HCT116 (cell line): ENCODE data around the gene STXBP5. TPM values are rescaled to one million over a fixed set of nuclear protein-coding genes. Genes with fewer than 3 reads are reported as not detected.

Source experiments
- ATAC-seq: fragments of 200-7000 bp; cut with Tn5 transposase; 2 replicates; pipeline ENCODE4 v1.9.1; 2020; ENCODE audit warnings: mild to moderate bottlenecking, moderate library complexity
- BruUV-seq: library from RNA; stranded (reverse); fragments of 400-500 nt; replicated peaks from 2 replicates; lab custom pipeline; 2021; lab: Mats Ljungman, UMichigan
- CTCF ChIA-PET: fragments of 300-600 bp; sonication (Branson Sonifier 250); formaldehyde crosslinking; loops from one replicate; lab custom pipeline; 2021; ENCODE audit warnings: antibody characterized with exemption; lab: Charles Lee
- POLR2A ChIA-PET: fragments of 300-600, 350-600 bp; sonication (Branson Sonifier 250); formaldehyde crosslinking; loops from one replicate; lab custom pipeline; 2021; ENCODE audit warnings: antibody characterized with exemption; lab: Charles Lee
- RAD21 ChIA-PET, 2 experiments: fragments of 300-600 bp; sonication (Branson Sonifier 250); formaldehyde crosslinking; loops; one replicate each; lab custom pipeline; 2023; ENCODE audit warnings: low total read pairs in 2 of 2; ENCODE audit not compliant: uncharacterized antibody in 2 of 2, unreplicated experiment in 2 of 2, low non-redundant PET in 1 of 2; lab: Charles Lee
- DNase-seq: peaks from one replicate; pipeline ENCODE4 v3.0.0-alpha.2; 2010; ENCODE audit warnings: low read depth, low spot score
- H2AFZ ChIP-seq: fragments of 200-600 bp; shearing (Covaris generic), sonication (generic); 2 replicates; pipeline ENCODE4 v1.6.1; 2017; ENCODE audit warnings: low read depth, mixed run types, mixed read lengths, antibody characterized with exemption, low read length; ENCODE audit not compliant: poor library complexity, severe bottlenecking
- H3K27ac ChIP-seq: 2 replicates; pipeline ENCODE4 v1.5.1; 2012; ENCODE audit warnings: low read depth, low read length
- H3K27me3 ChIP-seq: fragments of 200-600 bp; sonication (generic); 2 replicates; pipeline ENCODE4 v1.6.1; 2016; ENCODE audit warnings: mixed run types, low read length, mixed read lengths; ENCODE audit not compliant: insufficient read depth
- H3K36me3 ChIP-seq, 2 experiments: fragments of 200-500 bp in 1 of 2; fragments of 200-600 bp in 1 of 2; sonication (Bioruptor generic) in 1 of 2; sonication (generic) in 1 of 2; 2 replicates each; pipeline versions ENCODE4 v1.5.1 to v1.6.1; 2014 to 2016; ENCODE audit warnings: low read length in 2 of 2, inconsistent platforms in 1 of 2, mixed read lengths in 1 of 2, mixed run types in 1 of 2; ENCODE audit not compliant: insufficient read depth in 2 of 2, control insufficient read depth in 1 of 2
- H3K4me1 ChIP-seq, 2 experiments: fragments of 200-600 bp in 1 of 2; sonication (generic) in 1 of 2; 2 replicates each; pipeline versions ENCODE4 v1.5.1 to v1.6.1; 2012 to 2017; ENCODE audit warnings: low read length in 2 of 2, inconsistent platforms in 1 of 2, mild to moderate bottlenecking in 1 of 2, mixed read lengths in 1 of 2, mixed run types in 1 of 2, moderate library complexity in 1 of 2; ENCODE audit not compliant: insufficient read depth in 2 of 2, control insufficient read depth in 1 of 2
- H3K4me2 ChIP-seq: fragments of 200-600 bp; sonication (generic); 2 replicates; pipeline ENCODE4 v1.6.1; 2017; ENCODE audit warnings: mixed run types, low read length, mixed read lengths
- H3K4me3 ChIP-seq, 2 experiments: fragments of 200-600 bp in 1 of 2; sonication (generic) in 1 of 2; replicated peaks in 1 of 2; 2 replicates each; pipeline ENCODE4 v1.5.1; 2011 to 2016; ENCODE audit warnings: low read length in 2 of 2, control low read depth in 1 of 2, low read depth in 1 of 2, mild to moderate bottlenecking in 1 of 2, mixed read lengths in 1 of 2, mixed run types in 1 of 2
- H3K79me2 ChIP-seq: fragments of 200-600 bp; sonication (generic); 2 replicates; pipeline ENCODE4 v1.6.1; 2017; ENCODE audit warnings: mild to moderate bottlenecking, mixed run types, low read length, moderate library complexity, mixed read lengths; ENCODE audit not compliant: insufficient read depth
- H3K9ac ChIP-seq: fragments of 200-600 bp; sonication (generic); 2 replicates; pipeline ENCODE4 v1.6.1; 2016; ENCODE audit warnings: low read length, mixed read lengths
- H3K9me2 ChIP-seq: fragments of 200-600 bp; sonication (generic), shearing (Covaris generic); 2 replicates; pipeline ENCODE4 v1.6.1; 2017; ENCODE audit warnings: mixed run types, mild to moderate bottlenecking, moderate library complexity; ENCODE audit not compliant: insufficient read depth
- H3K9me3 ChIP-seq, 2 experiments: fragments of 200-500 bp in 1 of 2; fragments of 200-600 bp in 1 of 2; sonication (Bioruptor generic) in 1 of 2; sonication (generic) in 1 of 2; 2 replicates each; pipeline ENCODE4 v1.6.1; 2014 to 2017; ENCODE audit warnings: low read length in 2 of 2, mixed read lengths in 2 of 2, inconsistent platforms in 1 of 2, low read depth in 1 of 2, mild to moderate bottlenecking in 1 of 2, mixed run types in 1 of 2, moderate library complexity in 1 of 2; ENCODE audit not compliant: control insufficient read depth in 1 of 2, insufficient read depth in 1 of 2
- H4K20me1 ChIP-seq: fragments of 200-600 bp; sonication (generic), shearing (Covaris generic); 2 replicates; pipeline ENCODE4 v1.6.1; 2017; ENCODE audit warnings: mixed run types, mild to moderate bottlenecking, moderate library complexity; ENCODE audit not compliant: insufficient read depth
- CBX3 ChIP-seq: IDR thresholded peaks from 2 replicates; pipeline ENCODE4 v1.6.1; 2012; ENCODE audit warnings: low read depth
- CTCF ChIP-seq, 3 experiments: fragments of 200-600 bp in 1 of 3; sonication (generic) in 1 of 3; IDR thresholded peaks in 2 of 3; conservative IDR thresholded peaks in 1 of 3; 2 replicates each; pipeline ENCODE4 v1.5.1; 2012 to 2017; ENCODE audit warnings: low read depth in 2 of 3, low read length in 2 of 3, antibody characterized with exemption in 1 of 3, borderline replicate concordance in 1 of 3, control low read depth in 1 of 3, mild to moderate bottlenecking in 1 of 3, mixed read lengths in 1 of 3, mixed run types in 1 of 3, moderate library complexity in 1 of 3; ENCODE audit not compliant: insufficient read depth in 1 of 3
- EGR1 ChIP-seq: IDR thresholded peaks from 2 replicates; pipeline ENCODE4 v1.6.1; 2012; ENCODE audit warnings: low read depth
- EZH2 ChIP-seq: fragments of 200-600 bp; sonication (generic); IDR thresholded peaks from 2 replicates; pipeline ENCODE4 v1.6.1; 2017; ENCODE audit warnings: antibody characterized with exemption, mixed run types
- JUND ChIP-seq: IDR thresholded peaks from 2 replicates; pipeline ENCODE4 v1.6.1; 2012
- MAX ChIP-seq: IDR thresholded peaks from 2 replicates; pipeline ENCODE4 v1.6.1; 2012
- POLR2A ChIP-seq: IDR thresholded peaks from 2 replicates; pipeline ENCODE4 v1.7.0; 2011; ENCODE audit warnings: borderline replicate concordance; ENCODE audit not compliant: insufficient read depth, insufficient read length; ENCODE audit errors: extremely low read depth
- RAD21 ChIP-seq: IDR thresholded peaks from 2 replicates; pipeline ENCODE4 v1.6.1; 2012; ENCODE audit warnings: low read depth, mild to moderate bottlenecking
- TCF7L2 ChIP-seq: IDR thresholded peaks from 2 replicates; pipeline ENCODE4 v1.7.0; 2011; ENCODE audit warnings: borderline replicate concordance, inconsistent platforms; ENCODE audit not compliant: insufficient read depth, insufficient read length; ENCODE audit errors: extremely low read depth
- ZNF274 ChIP-seq: fragments of 200-500 bp; sonication (Bioruptor generic); IDR thresholded peaks from 2 replicates; pipeline ENCODE4 v1.6.1; 2014; ENCODE audit warnings: mild to moderate bottlenecking, low read depth, low read length, inconsistent platforms
- intact Hi-C: fragments of 100-400 bp; cut with micrococcal nuclease; formaldehyde crosslinking; loops from 2 replicates; pipeline ENCODE4 v1.10.0; 2022
- total RNA-seq: library from RNA; stranded (reverse); gene quantifications from one replicate; pipeline ENCODE4 v1.2.1, GENCODE V29; 2021; ENCODE audit not compliant: unreplicated experiment
- TF ChIP-seq, protein P1 (sequence below): IDR thresholded peaks from 2 replicates; pipeline ENCODE4 v1.6.1; 2012
- TF ChIP-seq, protein P2 (sequence below): IDR thresholded peaks from 2 replicates; pipeline ENCODE4 v1.6.1; 2011; ENCODE audit warnings: mild to moderate bottlenecking, low read length, moderate library complexity; ENCODE audit not compliant: insufficient replicate concordance; ENCODE audit errors: extremely low read depth

STXBP5 gene
- total RNA-seq, 1 experiment from 2014 or later = 12.6 TPM

GRCh38 chr6:147218797-147219196 is 14.6 kb downstream of the STXBP5 start:
- no peak for DNase-seq
- TF ChIP-seq JUND = no peak
- no peak for TF ChIP-seq POLR2A
- TF ChIP-seq EGR1 = no peak
- POLR2A ChIA-PET = interaction anchor here (0.6 kb wide), 1 partner anchor 69 kb away, joined by 3 read pairs; no protein-coding TSS in a partner anchor
- BruUV-seq = no TSS peak
- Histone ChIP-seq H3K27ac (no peak overlapping the region), H3K9me3 (no peaks in the 10 kb centered on the region), H3K79me2 (peaks cover 5% of the 10 kb centered on the region; the same call in 1 of the 2 replicates), H2AFZ (no peak overlapping the region), H3K27me3 (no peaks in the 10 kb centered on the region), H4K20me1 (no peaks in the 10 kb centered on the region), H3K4me1 (no peaks in the 10 kb centered on the region), H3K9ac (no peak overlapping the region), H3K4me2 (no peak overlapping the region), H3K9me2 (no peaks in the 10 kb centered on the region), H3K36me3 (no peaks in the 10 kb centered on the region), H3K4me3 (no peak overlapping the region)
- CTCF ChIA-PET = no interaction called here
- RAD21 ChIA-PET = no interaction called here
- intact Hi-C loops = no loop called here
- ATAC-seq = no peak

GRCh38 chr6:147219463-147219862 is 15.2 kb downstream of the STXBP5 start:
- H3K27ac ChIP-seq = no peak overlapping the region
- no peak for DNase-seq
- H3K36me3 ChIP-seq = no peaks in the 10 kb centered on the region
- no peaks in the 10 kb centered on the region for H3K27me3 ChIP-seq
- no peak overlapping the region for H2AFZ ChIP-seq
- ChIA-PET CTCF (no interaction called here), RAD21 (no interaction called here)
- no TSS peak for BruUV-seq
- no peaks in the 10 kb centered on the region for H4K20me1 ChIP-seq
- no peak overlapping the region for H3K9ac ChIP-seq
- intact Hi-C loops = no loop called here
- no peak for ATAC-seq
- TF ChIP-seq, protein P1, sequence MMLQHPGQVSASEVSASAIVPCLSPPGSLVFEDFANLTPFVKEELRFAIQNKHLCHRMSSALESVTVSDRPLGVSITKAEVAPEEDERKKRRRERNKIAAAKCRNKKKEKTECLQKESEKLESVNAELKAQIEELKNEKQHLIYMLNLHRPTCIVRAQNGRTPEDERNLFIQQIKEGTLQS = no peak
- TF ChIP-seq TCF7L2 = no peak
- no peak for TF ChIP-seq RAD21
- no peak for TF ChIP-seq CBX3
- no peak for TF ChIP-seq CTCF (IDR thresholded peaks at IDR 0.05 in 2 of 3, conservative IDR thresholded peaks at IDR 0.05 in 1 of 3; ENCODE audit: borderline replicate concordance in 1 of 3, insufficient read depth in 1 of 3, low read depth in 2 of 3, low read length in 2 of 3)
- no peak for TF ChIP-seq MAX
- TF ChIP-seq, protein P2, sequence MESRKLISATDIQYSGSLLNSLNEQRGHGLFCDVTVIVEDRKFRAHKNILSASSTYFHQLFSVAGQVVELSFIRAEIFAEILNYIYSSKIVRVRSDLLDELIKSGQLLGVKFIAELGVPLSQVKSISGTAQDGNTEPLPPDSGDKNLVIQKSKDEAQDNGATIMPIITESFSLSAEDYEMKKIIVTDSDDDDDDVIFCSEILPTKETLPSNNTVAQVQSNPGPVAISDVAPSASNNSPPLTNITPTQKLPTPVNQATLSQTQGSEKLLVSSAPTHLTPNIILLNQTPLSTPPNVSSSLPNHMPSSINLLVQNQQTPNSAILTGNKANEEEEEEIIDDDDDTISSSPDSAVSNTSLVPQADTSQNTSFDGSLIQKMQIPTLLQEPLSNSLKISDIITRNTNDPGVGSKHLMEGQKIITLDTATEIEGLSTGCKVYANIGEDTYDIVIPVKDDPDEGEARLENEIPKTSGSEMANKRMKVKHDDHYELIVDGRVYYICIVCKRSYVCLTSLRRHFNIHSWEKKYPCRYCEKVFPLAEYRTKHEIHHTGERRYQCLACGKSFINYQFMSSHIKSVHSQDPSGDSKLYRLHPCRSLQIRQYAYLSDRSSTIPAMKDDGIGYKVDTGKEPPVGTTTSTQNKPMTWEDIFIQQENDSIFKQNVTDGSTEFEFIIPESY = no peak
- TF ChIP-seq POLR2A = no peak
- TF ChIP-seq EZH2 = no peak
- no peak for TF ChIP-seq ZNF274
- TF ChIP-seq, all 23 proteins: peak for 0
- Histone ChIP-seq H3K79me2 (peaks cover 5% of the 10 kb centered on the region; the same call in 1 of the 2 replicates), H3K9me2 (no peaks in the 10 kb centered on the region), H3K9me3 (no peaks in the 10 kb centered on the region), H3K4me3 (no peak overlapping the region), H3K4me2 (no peak overlapping the region), H3K4me1 (no peaks in the 10 kb centered on the region)
- POLR2A ChIA-PET = interaction anchor here (0.8 kb wide), 1 partner anchor 9 kb away, joined by 3 read pairs; no protein-coding TSS in a partner anchor
